Stimulated activated CD4-positive, alpha-beta T cell treated with anti-CD3 and anti-CD28 coated beads, Interleukin-12 subunit alpha, Interleukin-12 subunit beta, amount 100 ng/mL, for 24 hours (primary cell): Measurements from ENCODE around the gene IVNS1ABP.
"Not testable (repeated sequence)": the region's sequence is repeated elsewhere in the genome, so short reads cannot be mapped to it uniquely, and the experiment has no call there.

Source experiments
- DNase-seq, 2 experiments: peaks; one replicate each; pipeline ENCODE4 v3.0.0-alpha.2; 2020; ENCODE audit warnings: low read depth in 2 of 2

Gene IVNS1ABP

DNA sequence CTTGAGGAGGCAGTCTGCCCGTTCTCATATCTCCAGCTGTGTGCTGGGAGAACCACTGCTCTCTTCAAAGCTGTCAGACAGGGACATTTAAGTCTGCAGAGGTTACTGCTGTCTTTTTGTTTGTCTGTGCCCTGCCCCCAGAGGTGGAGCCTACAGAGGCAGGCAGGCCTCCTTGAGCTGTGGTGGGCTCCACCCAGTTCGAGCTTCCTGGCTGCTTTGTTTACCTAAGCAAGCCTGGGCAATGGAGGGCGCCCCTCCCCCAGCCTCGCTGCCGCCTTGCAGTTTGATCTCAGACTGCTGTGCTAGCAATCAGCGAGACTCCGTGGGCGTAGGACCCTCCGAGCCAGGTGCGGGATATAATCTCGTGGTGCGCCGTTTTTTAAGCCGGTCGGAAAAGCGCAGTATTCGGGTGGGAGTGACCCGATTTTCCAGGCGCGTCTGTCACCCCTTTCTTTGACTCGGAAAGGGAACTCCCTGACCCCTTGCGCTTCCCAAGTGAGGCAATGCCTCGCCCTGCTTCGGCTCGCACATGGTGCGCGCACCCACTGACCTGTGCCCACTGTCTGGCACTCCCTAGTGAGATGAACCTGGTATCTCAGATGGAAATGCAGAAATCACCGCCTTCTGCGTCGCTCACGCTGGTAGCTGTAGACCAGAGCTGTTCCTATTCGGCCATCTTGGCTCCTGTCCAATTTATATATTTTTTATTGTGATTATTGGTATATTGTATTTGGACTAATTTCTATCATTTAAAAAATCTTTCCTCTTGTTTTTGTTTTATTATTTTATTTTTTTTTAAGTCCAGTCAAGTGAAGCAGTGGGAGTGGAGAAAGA, 59.7 kb downstream of the IVNS1ABP start:
- DNase-seq = not testable (repeated sequence)

- not testable (repeated sequence) for DNase-seq
Observed at GRCh38 chr1:185255595-185255994, 61.4 kb downstream of the IVNS1ABP start.

DNA sequence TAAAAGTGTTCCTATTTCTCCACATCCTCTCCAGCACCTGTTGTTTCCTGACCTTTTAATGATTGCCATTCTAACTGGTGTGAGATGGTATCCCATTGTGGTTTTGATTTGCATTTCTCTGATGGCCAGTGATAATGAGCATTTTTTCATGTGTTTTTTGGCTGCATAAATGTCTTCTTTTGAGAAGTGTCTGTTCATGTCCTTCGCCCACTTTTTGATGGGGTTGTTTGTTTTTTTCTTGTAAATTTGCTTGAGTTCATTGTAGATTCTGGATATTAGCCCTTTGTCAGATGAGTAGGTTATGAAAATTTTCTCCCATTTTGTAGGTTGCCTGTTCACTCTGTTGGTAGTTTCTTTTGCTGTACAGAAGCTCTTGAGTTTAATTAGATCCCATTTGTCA, 64.6 kb downstream of the IVNS1ABP start:
- DNase-seq = not testable (repeated sequence)

DNA sequence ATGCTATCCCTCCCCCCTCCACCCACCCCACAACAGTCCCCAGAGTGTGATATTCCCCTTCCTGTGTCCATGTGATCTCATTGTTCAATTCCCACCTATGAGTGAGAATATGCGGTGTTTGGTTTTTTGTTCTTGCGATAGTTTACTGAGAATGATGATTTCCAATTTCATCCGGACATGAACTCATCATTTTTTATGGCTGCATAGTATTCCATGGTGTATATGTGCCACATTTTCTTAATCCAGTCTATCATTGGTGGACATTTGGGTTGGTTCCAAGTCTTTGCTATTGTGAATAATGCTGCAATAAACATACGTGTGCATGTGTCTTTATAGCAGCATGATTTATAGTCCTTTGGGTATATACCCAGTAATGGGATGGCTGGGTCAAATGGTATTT, 65.1 kb downstream of the IVNS1ABP start:
- DNase-seq = not testable (repeated sequence)

- no peak for DNase-seq
Observed at GRCh38 chr1:185250063-185250462, 67.0 kb downstream of the IVNS1ABP start.

DNA sequence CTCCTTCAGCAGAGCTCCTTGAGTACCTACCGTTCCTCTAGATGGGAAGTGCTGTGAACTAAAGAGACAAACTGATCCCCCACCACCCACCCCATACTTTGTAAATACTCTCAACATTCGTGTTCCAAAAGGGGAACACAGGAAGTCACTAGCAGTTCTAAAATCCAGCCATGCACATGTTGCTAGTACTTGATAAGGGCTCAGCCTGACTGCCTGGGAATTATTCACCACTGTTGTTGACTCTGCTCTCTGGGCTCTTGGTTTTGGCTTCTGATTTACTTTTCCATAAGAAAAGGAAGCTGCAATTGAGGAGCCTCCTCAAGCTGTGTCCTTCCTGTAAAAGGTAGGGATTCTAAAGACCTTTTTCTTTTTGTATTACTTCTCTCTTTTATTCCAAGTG, 67.5 kb downstream of the IVNS1ABP start:
- no peak for DNase-seq
